Neural progenitor cell (in vitro differentiated cells): ENCODE data around the gene FZD10. TPM values are rescaled to one million over a fixed set of nuclear protein-coding genes. Genes with fewer than 3 reads are reported as not detected.

Experiments used
- DNase-seq: peaks from one replicate; pipeline ENCODE4 v3.0.0-alpha.2; 2016; ENCODE audit warnings: low spot score
- H2AFZ ChIP-seq: fragments of 200-600 bp; sonication (generic); replicated peaks from 2 replicates; pipeline ENCODE4 v1.6.1; 2016; ENCODE audit warnings: antibody characterized with exemption
- H3F3A ChIP-seq: fragments of 200-600 bp; sonication (generic); 2 replicates; pipeline ENCODE4 v1.6.1; 2016; ENCODE audit warnings: antibody characterized with exemption, low read depth
- H3K27ac ChIP-seq: fragments of 200-600 bp; sonication (generic); 2 replicates; pipeline ENCODE4 v1.5.1; 2016; ENCODE audit warnings: mild to moderate bottlenecking
- H3K27me3 ChIP-seq: fragments of 200-600 bp; sonication (generic); 2 replicates; pipeline ENCODE4 v1.6.1; 2016; ENCODE audit warnings: mild to moderate bottlenecking, moderate library complexity
- H3K36me3 ChIP-seq: fragments of 200-600 bp; sonication (generic); 2 replicates; pipeline ENCODE4 v1.5.1; 2016
- H3K4me1 ChIP-seq: fragments of 200-600 bp; sonication (generic); 2 replicates; pipeline ENCODE4 v1.6.1; 2016; ENCODE audit warnings: mixed run types
- H3K4me2 ChIP-seq: fragments of 200-600 bp; sonication (generic); 2 replicates; pipeline ENCODE4 v1.6.1; 2016
- H3K4me3 ChIP-seq: fragments of 200-600 bp; sonication (generic); 2 replicates; pipeline ENCODE4 v1.5.1; 2016
- H3K79me2 ChIP-seq: fragments of 200-600 bp; sonication (generic); 2 replicates; pipeline ENCODE4 v1.6.1; 2016; ENCODE audit warnings: low read depth
- H3K9ac ChIP-seq: fragments of 200-600 bp; sonication (generic); 2 replicates; pipeline ENCODE4 v1.6.1; 2016
- H3K9me3 ChIP-seq: fragments of 200-600 bp; sonication (generic); 2 replicates; pipeline ENCODE4 v1.5.1; 2016; ENCODE audit warnings: low read depth
- H4K20me1 ChIP-seq: fragments of 200-600 bp; sonication (generic); 2 replicates; pipeline ENCODE4 v1.6.1; 2016; ENCODE audit warnings: low read depth
- H3K27ac Mint-ChIP-seq: 3 replicates; pipeline ENCODE4 v1.8.0; 2021; ENCODE audit warnings: mixed read lengths
- H3K27me3 Mint-ChIP-seq: 2 replicates; pipeline ENCODE4 v1.8.0; 2022; ENCODE audit warnings: low read depth, mild to moderate bottlenecking, inconsistent platforms, moderate library complexity, mixed read lengths; ENCODE audit not compliant: insufficient read depth
- H3K36me3 Mint-ChIP-seq: 3 replicates; pipeline ENCODE4 v1.8.0; 2021; ENCODE audit warnings: mixed read lengths
- H3K4me1 Mint-ChIP-seq: 3 replicates; pipeline ENCODE4 v1.8.0; 2021; ENCODE audit warnings: mixed read lengths
- H3K4me3 Mint-ChIP-seq: 3 replicates; pipeline ENCODE4 v1.8.0; 2021; ENCODE audit warnings: mild to moderate bottlenecking, moderate library complexity, mixed read lengths
- H3K9me3 Mint-ChIP-seq: 3 replicates; pipeline ENCODE4 v1.8.0; 2020; ENCODE audit warnings: mixed read lengths
- EZH2 ChIP-seq: fragments of 200-600 bp; sonication (generic); IDR thresholded peaks from 2 replicates; pipeline ENCODE4 v1.6.1; 2017; ENCODE audit warnings: antibody characterized with exemption, mild to moderate bottlenecking, moderate library complexity
- EZH2phosphoT487 ChIP-seq: fragments of 200-600 bp; sonication (generic); IDR thresholded peaks from 2 replicates; pipeline ENCODE4 v1.6.1; 2017; ENCODE audit warnings: antibody characterized with exemption
- total RNA-seq: library from RNA; depleted of rRNA; stranded (reverse); fragments of >200 nt; gene quantifications from 2 replicates; pipeline ENCODE4 v1.2.3, GENCODE V29; 2015; ENCODE audit warnings: low replicate concordance
- TF ChIP-seq, protein P1 (sequence below): fragments of 200-600 bp; sonication (generic); IDR thresholded peaks from 2 replicates; pipeline ENCODE4 v1.5.1; 2017; ENCODE audit warnings: antibody characterized with exemption, mild to moderate bottlenecking

The FZD10 gene
- total RNA-seq, 1 donor from 2014 or later = 0.11 TPM

DNA sequence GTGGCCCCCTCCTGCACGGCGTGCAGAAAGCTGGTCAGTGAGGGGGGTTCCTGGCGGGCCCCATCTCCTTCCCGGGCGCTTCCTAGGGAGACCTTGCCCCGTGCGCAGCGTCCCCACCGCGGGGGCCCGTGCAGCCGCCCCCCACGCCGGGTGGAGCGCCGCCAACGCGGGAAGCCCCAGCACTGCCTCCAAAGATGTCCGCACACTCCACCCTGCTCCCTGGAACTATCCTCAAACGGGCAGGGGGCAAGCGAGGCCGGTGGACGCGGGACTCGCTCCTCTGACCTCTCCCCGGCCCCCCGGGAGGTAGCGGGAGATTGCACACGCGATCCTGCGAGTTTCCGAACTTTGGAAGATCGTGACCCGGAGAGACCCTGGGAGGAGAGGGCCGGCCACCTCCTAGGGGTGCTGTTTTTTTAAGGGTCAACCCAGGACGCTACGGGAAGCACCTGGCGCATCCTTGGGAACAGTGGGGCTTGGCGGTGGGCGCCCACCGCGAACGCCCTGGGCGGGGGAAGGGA is 1.5 kb upstream of the FZD10 start:
- Histone ChIP-seq H2AFZ (no peak overlapping the region), H3F3A (peaks cover 44% of the 10 kb centered on the region), H3K4me1 (peaks cover 29% of the 10 kb centered on the region), H3K36me3 (no peaks in the 10 kb centered on the region), H3K9ac (no peak overlapping the region), H3K79me2 (no peaks in the 10 kb centered on the region), H3K27me3 (peaks cover 100% of the 10 kb centered on the region), H3K9me3 (no peaks in the 10 kb centered on the region), H4K20me1 (peaks cover 87% of the 10 kb centered on the region), H3K27ac (no peak overlapping the region), H3K4me2 (peak overlapping the region; percentile 96), H3K4me3 (peak overlapping the region; percentile 67)
- TF ChIP-seq EZH2 = peak; percentile 94
- peak; percentile 82 for TF ChIP-seq EZH2phosphoT487
- TF ChIP-seq, protein P1, sequence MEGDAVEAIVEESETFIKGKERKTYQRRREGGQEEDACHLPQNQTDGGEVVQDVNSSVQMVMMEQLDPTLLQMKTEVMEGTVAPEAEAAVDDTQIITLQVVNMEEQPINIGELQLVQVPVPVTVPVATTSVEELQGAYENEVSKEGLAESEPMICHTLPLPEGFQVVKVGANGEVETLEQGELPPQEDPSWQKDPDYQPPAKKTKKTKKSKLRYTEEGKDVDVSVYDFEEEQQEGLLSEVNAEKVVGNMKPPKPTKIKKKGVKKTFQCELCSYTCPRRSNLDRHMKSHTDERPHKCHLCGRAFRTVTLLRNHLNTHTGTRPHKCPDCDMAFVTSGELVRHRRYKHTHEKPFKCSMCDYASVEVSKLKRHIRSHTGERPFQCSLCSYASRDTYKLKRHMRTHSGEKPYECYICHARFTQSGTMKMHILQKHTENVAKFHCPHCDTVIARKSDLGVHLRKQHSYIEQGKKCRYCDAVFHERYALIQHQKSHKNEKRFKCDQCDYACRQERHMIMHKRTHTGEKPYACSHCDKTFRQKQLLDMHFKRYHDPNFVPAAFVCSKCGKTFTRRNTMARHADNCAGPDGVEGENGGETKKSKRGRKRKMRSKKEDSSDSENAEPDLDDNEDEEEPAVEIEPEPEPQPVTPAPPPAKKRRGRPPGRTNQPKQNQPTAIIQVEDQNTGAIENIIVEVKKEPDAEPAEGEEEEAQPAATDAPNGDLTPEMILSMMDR = no peak
- Mint-ChIP-seq H3K4me1 (peaks cover 36% of the 10 kb centered on the region), H3K9me3 (peaks cover 4% of the 10 kb centered on the region), H3K36me3 (peaks cover 18% of the 10 kb centered on the region), H3K27ac (peak overlapping the region; percentile 82), H3K4me3 (no peak overlapping the region), H3K27me3 (peaks cover 34% of the 10 kb centered on the region)
- DNase-seq = peak; percentile 42

DNA sequence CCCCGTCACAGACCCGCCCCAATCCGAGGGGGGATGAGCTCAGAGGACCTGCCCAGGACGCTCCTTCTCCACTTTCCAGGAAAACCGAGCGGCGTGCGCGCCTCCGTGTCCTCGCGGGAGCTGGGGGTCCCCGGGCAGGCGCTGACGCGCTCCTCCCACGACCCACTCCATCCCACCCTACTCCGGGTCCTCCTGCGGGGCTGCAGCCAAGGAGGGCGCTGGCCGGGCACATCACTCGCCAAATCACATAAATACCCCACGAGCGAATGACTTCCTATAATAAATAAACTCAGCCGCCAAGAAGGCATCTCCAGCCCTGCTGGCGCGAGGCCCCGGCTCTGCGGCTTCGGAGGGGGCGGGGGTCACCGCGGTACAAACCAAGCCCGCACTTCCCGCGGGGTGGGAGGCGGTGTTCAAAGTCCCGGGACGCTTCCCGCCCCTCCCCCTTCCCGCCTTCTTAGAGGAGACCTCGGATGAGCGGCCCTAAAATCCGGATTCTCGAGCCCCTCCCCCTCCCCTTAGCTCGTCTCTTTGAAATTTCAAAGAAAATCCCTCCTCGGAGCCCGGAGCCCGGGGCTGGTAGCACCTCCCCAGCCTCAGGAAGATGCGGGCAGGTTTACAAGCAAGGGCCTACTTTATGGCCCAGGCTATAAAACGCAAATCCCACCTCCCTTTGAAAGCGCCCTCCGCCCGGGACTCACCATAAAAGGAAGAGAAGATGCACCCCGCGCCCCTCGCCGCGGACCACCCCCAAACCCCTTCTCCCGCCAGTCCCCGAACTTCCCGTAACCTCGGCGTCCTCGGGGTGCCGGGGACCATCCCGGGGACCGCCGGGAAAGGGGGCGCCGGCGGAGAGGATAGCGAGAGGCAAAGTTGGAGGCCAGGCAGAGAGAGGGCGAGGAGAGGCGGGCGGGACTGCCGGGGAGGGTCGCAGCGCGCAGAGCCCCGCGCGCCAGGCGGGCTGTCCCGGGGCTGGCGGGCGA is 712 bp upstream of the FZD10 start:
- H3K4me3 ChIP-seq = peak overlapping the region; percentile 67
- H3K27me3 ChIP-seq = peaks cover 100% of the 10 kb centered on the region
- peak; percentile 88 for DNase-seq
- Mint-ChIP-seq H3K36me3 (peaks cover 25% of the 10 kb centered on the region), H3K4me1 (peaks cover 38% of the 10 kb centered on the region), H3K27ac (peak overlapping the region; percentile 96), H3K9me3 (peaks cover 4% of the 10 kb centered on the region), H3K27me3 (peaks cover 42% of the 10 kb centered on the region), H3K4me3 (no peak overlapping the region)
- peak overlapping the region; percentile 96 for H3K4me2 ChIP-seq
- no peak overlapping the region for H3K27ac ChIP-seq
- H4K20me1 ChIP-seq = peaks cover 87% of the 10 kb centered on the region
- peaks cover 44% of the 10 kb centered on the region for H3F3A ChIP-seq
- no peaks in the 10 kb centered on the region for H3K79me2 ChIP-seq
- TF ChIP-seq, protein P1 = no peak
- peak; percentile 79 for TF ChIP-seq EZH2phosphoT487
- peak; percentile 83 for TF ChIP-seq EZH2
- H3K9me3 ChIP-seq = no peaks in the 10 kb centered on the region
- H3K9ac ChIP-seq = no peak overlapping the region
- peak overlapping the region; percentile 48 for H2AFZ ChIP-seq
- H3K36me3 ChIP-seq = no peaks in the 10 kb centered on the region
- H3K4me1 ChIP-seq = peaks cover 29% of the 10 kb centered on the region

DNA sequence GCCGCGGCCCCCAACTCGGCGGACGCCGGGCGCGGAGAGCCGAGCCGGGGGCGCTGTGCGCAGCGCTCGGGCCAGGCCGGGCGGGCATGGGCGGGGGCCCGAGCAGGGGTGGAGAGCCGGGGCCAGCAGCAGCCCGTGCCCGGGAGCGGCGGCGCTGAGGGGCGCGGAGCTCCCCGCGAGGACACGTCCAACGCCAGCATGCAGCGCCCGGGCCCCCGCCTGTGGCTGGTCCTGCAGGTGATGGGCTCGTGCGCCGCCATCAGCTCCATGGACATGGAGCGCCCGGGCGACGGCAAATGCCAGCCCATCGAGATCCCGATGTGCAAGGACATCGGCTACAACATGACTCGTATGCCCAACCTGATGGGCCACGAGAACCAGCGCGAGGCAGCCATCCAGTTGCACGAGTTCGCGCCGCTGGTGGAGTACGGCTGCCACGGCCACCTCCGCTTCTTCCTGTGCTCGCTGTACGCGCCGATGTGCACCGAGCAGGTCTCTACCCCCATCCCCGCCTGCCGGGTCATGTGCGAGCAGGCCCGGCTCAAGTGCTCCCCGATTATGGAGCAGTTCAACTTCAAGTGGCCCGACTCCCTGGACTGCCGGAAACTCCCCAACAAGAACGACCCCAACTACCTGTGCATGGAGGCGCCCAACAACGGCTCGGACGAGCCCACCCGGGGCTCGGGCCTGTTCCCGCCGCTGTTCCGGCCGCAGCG is 639 bp downstream of the FZD10 start:
- H3F3A ChIP-seq = peaks cover 43% of the 10 kb centered on the region
- peaks cover 100% of the 10 kb centered on the region for H3K27me3 ChIP-seq
- H3K9me3 Mint-ChIP-seq = peaks cover 4% of the 10 kb centered on the region
- peaks cover 29% of the 10 kb centered on the region for H3K4me1 ChIP-seq
- peaks cover 88% of the 10 kb centered on the region for H4K20me1 ChIP-seq
- no peak overlapping the region for H3K9ac ChIP-seq
- H3K4me1 Mint-ChIP-seq = peaks cover 41% of the 10 kb centered on the region
- no peak for TF ChIP-seq EZH2phosphoT487
- TF ChIP-seq, protein P1 = peak; percentile 7
- no peaks in the 10 kb centered on the region for H3K9me3 ChIP-seq
- H3K79me2 ChIP-seq = no peaks in the 10 kb centered on the region
- peaks cover 41% of the 10 kb centered on the region for H3K27me3 Mint-ChIP-seq
- no peak overlapping the region for H2AFZ ChIP-seq
- no peak overlapping the region for H3K27ac ChIP-seq
- no peaks in the 10 kb centered on the region for H3K36me3 ChIP-seq
- peaks cover 25% of the 10 kb centered on the region for H3K36me3 Mint-ChIP-seq
- H3K27ac Mint-ChIP-seq = peak overlapping the region; percentile 84
- H3K4me3 ChIP-seq = peak overlapping the region; percentile 58
- peak overlapping the region; percentile 82 for H3K4me2 ChIP-seq
- H3K4me3 Mint-ChIP-seq = peak overlapping the region; percentile 99
- DNase-seq = no peak
